ENCODE measurements around the gene GOLGB1.

- no peak for TF ChIP-seq ELK4 (IDR thresholded peaks at IDR 0.05; ENCODE audit: borderline replicate concordance, low read depth, low read length)
- no peak for TF ChIP-seq CTCF (tag by site-specific recombination; IDR thresholded peaks at IDR 0.05)
- no peak for TF ChIP-seq ZBTB44 (tag by site-specific recombination; IDR thresholded peaks at IDR 0.05)
- TF ChIP-seq ATF2 (tag by site-specific recombination; IDR thresholded peaks at IDR 0.05; ENCODE audit: low read depth), result no peak
- no peak for TF ChIP-seq AEBP2 (tag by site-specific recombination; IDR thresholded peaks at IDR 0.05; ENCODE audit: borderline replicate concordance)
- no peak for TF ChIP-seq KLF10 (tag by site-specific recombination; IDR thresholded peaks at IDR 0.05)
- TF ChIP-seq RBAK (tag by site-specific recombination; IDR thresholded peaks at IDR 0.05), result no peak
Observed at GRCh38 chr3:121626495-121626894, 123.0 kb downstream of the GOLGB1 start.

Data from HEK293 (cell line).